Activated CD8-positive, alpha-beta memory T cell treated with anti-CD3 and anti-CD28 coated beads, Interleukin-2, amount 10 ng/mL, durations not matched to agents 7 days and 5 days (primary cell): ENCODE measurements around the gene VPS18. TPM values are rescaled to one million over a fixed set of nuclear protein-coding genes. Genes with fewer than 3 reads are reported as not detected.

Experiments used
- ATAC-seq: fragments of 150-1000 bp; cut with Tn5 transposase; one replicate; pipeline ENCODE4 v1.10.0; 2021; ENCODE audit warnings: moderate library complexity
- CTCF ChIA-PET: fragments of 350-600 bp; sonication (Branson Sonifier 250); formaldehyde crosslinking; loops from one replicate; lab custom pipeline; 2021; ENCODE audit warnings: antibody characterized with exemption; lab: Charles Lee
- DNase-seq: peaks from one replicate; pipeline ENCODE4 v3.0.0-alpha.2; 2020
- H3K27ac Mint-ChIP-seq: one replicate; pipeline ENCODE4 v1.8.0; 2021; ENCODE audit warnings: mild to moderate bottlenecking, mixed read lengths
- H3K27me3 Mint-ChIP-seq: one replicate; pipeline ENCODE4 v1.8.0; 2021; ENCODE audit warnings: mixed read lengths
- H3K36me3 Mint-ChIP-seq: one replicate; pipeline ENCODE4 v1.8.0; 2021; ENCODE audit warnings: mild to moderate bottlenecking, mixed read lengths
- H3K4me1 Mint-ChIP-seq: one replicate; pipeline ENCODE4 v1.8.0; 2021; ENCODE audit warnings: mixed read lengths
- H3K4me3 Mint-ChIP-seq: one replicate; pipeline ENCODE4 v1.8.0; 2021; ENCODE audit warnings: mild to moderate bottlenecking, moderate library complexity, mixed read lengths
- H3K9me3 Mint-ChIP-seq: one replicate; pipeline ENCODE4 v1.8.0; 2022; ENCODE audit warnings: low read depth, mixed read lengths
- total RNA-seq, 2 experiments: library from RNA; stranded (reverse); gene quantifications; one replicate each; pipeline ENCODE4 v1.2.3, GENCODE V29; 2021

The VPS18 gene
- total RNA-seq, 2 experiments from 2014 or later, result 16.9 to 19.5 TPM

GRCh38 chr15:40952301-40952900, 58.2 kb downstream of the VPS18 start:
- no peaks in the 10 kb centered on the region for H3K9me3 Mint-ChIP-seq
- H3K4me3 Mint-ChIP-seq, result peak overlapping the region; percentile 83
- peaks cover 29% of the 10 kb centered on the region for H3K4me1 Mint-ChIP-seq
- DNase-seq, result no peak
- H3K27ac Mint-ChIP-seq, result peak overlapping the region; percentile 88
- peaks cover 4% of the 10 kb centered on the region for H3K36me3 Mint-ChIP-seq
- H3K27me3 Mint-ChIP-seq, result no peaks in the 10 kb centered on the region
- no peak for ATAC-seq
- CTCF ChIA-PET, result interaction anchor here (0.7 to 9.0 kb wide), 9 partner anchors 10 to 279 kb away, joined by 3 to 102 read pairs (median 4); partner anchors contain the start of gene CHP1

GRCh38 chr15:40952901-40953712, 58.9 kb downstream of the VPS18 start, which contains the start of gene CHAC1:
Gene CHAC1, plus strand, starts transcription at chr15:40953471. Its CDS starts 113 bp downstream, at chr15:40953584.
- H3K9me3 Mint-ChIP-seq, result no peaks in the 10 kb centered on the region
- DNase-seq, result peak; percentile 98
- peak within 1 kb of the TSS; percentile 83 for H3K4me3 Mint-ChIP-seq
- peak within 1 kb of the TSS; percentile 88 for H3K27ac Mint-ChIP-seq
- H3K4me1 Mint-ChIP-seq, result peaks cover 29% of the 10 kb centered on the region
- ATAC-seq, result peak; percentile 93
- H3K27me3 Mint-ChIP-seq, result no peaks in the 10 kb centered on the region
- H3K36me3 Mint-ChIP-seq, result peaks cover 4% of the 10 kb centered on the region
- CTCF ChIA-PET, result interaction anchor here (0.5 to 9.0 kb wide), 16 partner anchors 9 to 380 kb away, joined by 3 to 102 read pairs (median 4); partner anchors contain the start of genes CHP1, NUSAP1 and OIP5

Other genes with a start within 250 kb of the VPS18 start
- gene RAD51, start 199.3 kb upstream of the VPS18 start, total RNA-seq, result 10 to 100 TPM; 73.0 to 83.3 TPM
- gene RMDN3, start 139.2 kb upstream of the VPS18 start, total RNA-seq, result 10 to 100 TPM; 30.9 to 33.1 TPM
- 10 to 100 TPM; 25.9 to 29.1 TPM for gene GCHFR, start 130.4 kb upstream of the VPS18 start, total RNA-seq
- under 1 TPM; 0.45 to 0.82 TPM for gene C15orf62, start 124.5 kb upstream of the VPS18 start, total RNA-seq
- gene ZFYVE19, start 87.4 kb upstream of the VPS18 start, total RNA-seq, result 10 to 100 TPM; 28.2 TPM
- 10 to 100 TPM; 45.6 to 51.2 TPM for gene DNAJC17, start 87.0 kb upstream of the VPS18 start, total RNA-seq
- not detected for gene PPP1R14D, start 65.7 kb upstream of the VPS18 start, total RNA-seq
- gene SPINT1, start 50.4 kb upstream of the VPS18 start, total RNA-seq, result 1 to 10 TPM; 3.7 to 4.0 TPM
- not detected for gene RHOV, start 20.2 kb upstream of the VPS18 start, total RNA-seq
- under 1 TPM in 1 of 2 experiments, not detected in 1; 0.12 TPM for gene DLL4, start 34.9 kb downstream of the VPS18 start, total RNA-seq
- gene CHAC1, start 59.0 kb downstream of the VPS18 start, total RNA-seq, result 10 to 100 TPM in 1 of 2 experiments, 1 to 10 TPM in 1; 8.3 to 13.0 TPM
- 10 to 100 TPM; 25.8 to 30.8 TPM for gene INO80, start 221.8 kb downstream of the VPS18 start, total RNA-seq